SKM-1 treated with dmso at 0.1 percent for 144 hours (cell line): ENCODE data around the gene OR10T2.
"Not testable (repeated sequence)": the region's sequence is repeated elsewhere in the genome, so short reads cannot be mapped to it uniquely, and the experiment has no call there.

Experiments
- DNase-seq: peaks from one replicate; lab custom pipeline; 2025; ENCODE audit not compliant: unreplicated experiment; lab: John Stamatoyannopoulos, UW

The OR10T2 gene, protein sequence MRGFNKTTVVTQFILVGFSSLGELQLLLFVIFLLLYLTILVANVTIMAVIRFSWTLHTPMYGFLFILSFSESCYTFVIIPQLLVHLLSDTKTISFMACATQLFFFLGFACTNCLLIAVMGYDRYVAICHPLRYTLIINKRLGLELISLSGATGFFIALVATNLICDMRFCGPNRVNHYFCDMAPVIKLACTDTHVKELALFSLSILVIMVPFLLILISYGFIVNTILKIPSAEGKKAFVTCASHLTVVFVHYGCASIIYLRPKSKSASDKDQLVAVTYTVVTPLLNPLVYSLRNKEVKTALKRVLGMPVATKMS

DNA sequence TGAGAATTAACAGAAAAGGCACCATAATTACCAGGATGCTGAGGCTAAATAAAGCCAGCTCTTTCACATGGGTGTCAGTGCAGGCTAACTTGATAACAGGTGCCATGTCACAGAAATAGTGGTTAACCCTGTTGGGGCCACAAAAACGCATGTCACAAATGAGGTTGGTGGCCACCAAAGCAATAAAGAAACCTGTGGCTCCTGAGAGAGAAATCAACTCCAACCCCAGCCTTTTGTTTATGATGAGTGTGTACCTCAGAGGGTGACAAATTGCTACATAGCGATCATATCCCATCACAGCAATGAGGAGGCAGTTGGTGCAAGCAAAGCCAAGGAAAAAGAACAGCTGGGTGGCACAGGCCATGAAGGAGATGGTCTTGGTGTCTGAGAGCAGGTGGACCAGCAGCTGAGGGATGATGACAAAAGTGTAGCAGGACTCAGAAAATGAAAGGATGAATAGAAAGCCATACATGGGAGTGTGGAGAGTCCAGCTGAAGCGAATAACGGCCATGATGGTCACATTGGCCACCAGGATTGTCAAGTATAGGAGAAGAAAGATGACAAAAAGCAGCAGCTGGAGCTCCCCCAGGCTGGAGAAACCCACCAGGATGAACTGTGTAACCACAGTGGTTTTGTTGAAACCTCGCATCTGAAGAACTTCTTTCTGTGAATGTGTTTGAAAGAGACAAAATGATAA lies at the start of gene OR10T2:
TSS of gene OR10T2 (minus strand) at position 649 of the 697 bp plus-strand sequence. CDS start at position 649, 0 bp downstream.
- DNase-seq: no peak

DNA sequence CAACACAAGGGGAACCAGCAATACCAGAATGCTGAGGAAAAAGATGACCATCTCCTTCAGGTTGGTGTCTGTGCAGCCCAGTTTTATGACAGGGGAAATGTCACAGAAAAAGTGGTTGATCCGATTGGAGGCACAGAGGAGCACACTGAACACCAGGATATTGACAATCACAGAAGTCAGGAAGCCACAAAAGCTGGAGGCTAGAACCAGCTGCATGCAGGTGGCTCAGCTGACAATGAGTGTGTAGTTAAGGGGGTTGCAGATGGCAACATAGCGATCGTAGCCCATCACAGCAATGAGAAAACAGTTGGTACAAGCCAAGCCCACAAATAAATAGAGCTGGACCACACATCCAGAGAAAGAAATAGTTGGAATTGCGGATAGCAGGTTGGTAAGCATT lies 46.1 kb upstream of the OR10T2 start:
- DNase-seq: no peak

GRCh38 chr1:158434741-158435140 lies 35.5 kb upstream of the OR10T2 start:
- DNase-seq: peak; percentile 81

GRCh38 chr1:158430163-158430562 lies 30.9 kb upstream of the OR10T2 start:
- DNase-seq: peak; percentile 84

DNA sequence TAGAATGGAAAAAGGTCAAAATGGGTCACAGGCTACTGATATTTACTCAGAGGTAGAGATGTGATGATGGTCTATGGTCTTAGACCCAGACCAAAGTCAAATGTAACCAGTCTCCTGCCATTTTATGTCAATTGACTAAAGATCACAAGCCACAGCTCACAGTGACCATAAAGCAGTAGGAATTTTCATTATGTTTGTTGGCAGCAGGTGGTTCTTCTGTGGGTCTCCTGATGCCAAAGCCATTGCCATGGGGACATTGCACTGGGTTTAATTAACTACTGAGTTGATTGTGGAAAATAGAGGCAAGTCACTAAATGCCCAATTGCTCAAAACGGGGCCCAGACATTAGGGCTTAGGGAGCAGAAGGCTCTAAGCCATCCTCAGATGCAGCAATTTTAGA lies 26.9 kb upstream of the OR10T2 start, which contains the start of gene OR10K2:
TSS of gene OR10K2 (minus strand) at position 101 of the 400 bp plus-strand sequence. CDS start 5,371 bp downstream, outside the sequence.
- DNase-seq: no peak

DNA sequence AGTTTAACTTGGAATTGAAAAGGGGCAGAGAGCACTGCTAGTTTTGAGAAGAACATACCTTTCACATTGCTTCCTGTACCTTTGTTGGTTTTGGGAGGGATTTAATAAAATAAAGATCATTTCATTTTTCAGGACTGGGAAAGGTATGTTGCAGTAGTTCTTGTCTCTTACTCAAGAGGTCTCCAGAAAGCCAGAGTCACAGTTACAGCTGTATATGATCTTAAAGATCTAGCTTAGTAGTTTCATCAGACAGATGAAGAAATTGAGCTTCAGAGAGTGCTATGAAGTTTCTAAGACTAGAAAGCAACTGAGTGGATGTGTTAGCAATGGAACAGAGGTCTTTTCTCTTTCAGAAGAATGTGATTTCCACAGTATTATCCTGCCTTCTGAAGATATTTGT lies 25.8 kb upstream of the OR10T2 start:
- DNase-seq: peak; percentile 23

GRCh38 chr1:158422212-158422611 lies 22.9 kb upstream of the OR10T2 start:
- DNase-seq: no peak

DNA sequence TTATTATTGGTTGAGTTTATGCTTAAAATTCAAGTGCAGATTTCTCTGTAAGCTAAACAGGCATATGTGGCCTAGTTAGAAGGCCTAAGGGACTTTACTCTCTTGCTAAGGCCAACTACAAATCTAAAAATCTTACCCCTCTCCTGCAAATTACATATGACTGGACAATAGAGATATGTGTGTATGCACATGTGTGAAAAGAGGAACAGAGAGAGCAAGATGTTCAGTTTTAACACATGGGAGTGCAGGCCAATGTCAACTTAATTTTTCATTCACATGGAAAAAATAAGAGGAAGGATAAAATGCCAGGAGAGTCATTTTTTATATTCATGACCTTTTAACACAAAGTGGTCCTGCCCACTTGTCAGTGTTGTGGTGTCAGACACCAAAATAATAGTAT lies 18.3 kb upstream of the OR10T2 start:
- DNase-seq: no peak

GRCh38 chr1:158414651-158415345 lies 15.5 kb upstream of the OR10T2 start:
- no peak for DNase-seq

DNA sequence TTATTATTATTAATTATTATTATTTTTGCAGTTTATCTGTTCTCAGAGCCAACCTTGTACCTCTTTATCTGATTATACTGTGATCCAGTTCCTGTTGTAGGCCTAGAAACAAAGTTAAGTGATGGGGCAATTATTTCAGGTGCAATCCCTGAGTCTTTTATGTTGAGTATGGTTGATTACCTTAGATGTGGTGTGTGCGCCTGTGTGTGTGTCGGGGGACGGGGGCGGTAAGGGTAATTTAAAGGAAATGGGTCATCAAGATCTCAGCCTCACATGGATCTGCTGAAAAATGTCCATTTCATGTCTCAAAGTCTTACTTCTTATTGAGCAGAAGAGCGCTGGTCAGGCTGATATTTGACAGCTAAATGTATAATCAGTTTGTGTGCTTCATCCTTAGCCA lies 7.8 kb upstream of the OR10T2 start:
- DNase-seq: no peak

GRCh38 chr1:158400871-158401270 lies 1.6 kb upstream of the OR10T2 start:
- DNase-seq: no peak

GRCh38 chr1:158396646-158397045 lies 2.6 kb downstream of the OR10T2 start:
- no peak for DNase-seq

DNA sequence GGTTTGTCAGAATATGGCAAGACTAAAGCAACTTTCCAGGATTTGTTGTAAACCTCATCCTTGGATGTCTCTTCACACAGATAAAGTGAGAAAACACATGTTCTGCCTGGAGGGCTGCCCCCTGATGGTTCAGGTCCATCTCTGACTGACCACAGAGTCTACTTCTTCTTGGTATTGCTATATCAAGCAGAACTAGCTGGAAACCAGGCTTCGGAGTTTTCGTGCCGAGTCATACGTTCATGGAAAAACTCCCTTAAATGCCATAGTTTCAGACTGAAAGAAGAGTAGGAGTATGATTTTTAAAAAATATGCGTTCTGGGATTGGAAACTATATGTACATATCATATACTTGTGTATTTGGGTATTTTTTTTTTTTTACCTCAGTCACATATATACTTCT lies 5.8 kb downstream of the OR10T2 start:
- no peak for DNase-seq

DNA sequence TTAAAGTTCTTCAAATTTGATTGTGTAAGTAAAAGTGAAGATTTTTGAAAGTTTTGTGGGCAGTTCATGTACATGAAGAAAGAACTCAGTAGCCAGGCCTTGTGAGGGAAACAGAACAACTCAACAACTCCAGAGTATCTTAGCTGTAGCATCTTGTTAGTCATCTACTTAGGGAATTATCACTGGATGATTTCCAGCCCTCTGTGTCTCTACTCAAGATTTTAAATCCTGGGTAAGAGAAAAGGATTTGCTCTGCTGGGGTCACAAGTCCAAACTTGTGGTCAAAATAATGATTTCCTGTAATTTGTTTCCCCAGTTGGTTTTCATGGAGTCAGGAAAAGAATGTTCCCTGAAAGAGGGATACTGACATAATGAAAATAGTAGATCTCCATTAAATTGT lies 8.2 kb downstream of the OR10T2 start:
- DNase-seq: no peak

- no peak for DNase-seq
Observed at GRCh38 chr1:158390331-158390730, 8.9 kb downstream of the OR10T2 start.

- no peak for DNase-seq
Observed at GRCh38 chr1:158374860-158375259, 24.4 kb downstream of the OR10T2 start.

DNA sequence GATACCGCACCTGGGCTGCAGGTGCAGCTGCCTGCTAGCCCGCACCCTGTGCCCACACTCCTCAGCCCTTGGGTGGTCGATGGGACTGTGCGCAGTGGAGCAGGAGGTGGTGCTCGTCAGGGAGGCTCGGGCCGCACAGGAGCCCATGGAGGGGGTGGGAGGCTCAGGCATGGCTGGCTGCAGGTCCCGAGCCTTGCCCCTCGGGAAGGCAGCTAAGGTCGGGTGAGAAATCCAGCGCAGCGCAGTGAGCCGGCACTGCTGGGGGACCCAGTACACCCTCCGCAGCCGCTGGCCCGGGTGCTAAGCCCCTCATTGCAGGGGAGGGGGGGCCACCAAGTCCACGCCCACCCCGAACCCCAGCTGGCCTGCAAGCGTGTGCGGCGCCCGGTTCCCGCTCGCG lies 25.2 kb downstream of the OR10T2 start:
- not testable (repeated sequence) for DNase-seq

GRCh38 chr1:158371188-158371953 lies 27.9 kb downstream of the OR10T2 start:
- DNase-seq: no peak

DNA sequence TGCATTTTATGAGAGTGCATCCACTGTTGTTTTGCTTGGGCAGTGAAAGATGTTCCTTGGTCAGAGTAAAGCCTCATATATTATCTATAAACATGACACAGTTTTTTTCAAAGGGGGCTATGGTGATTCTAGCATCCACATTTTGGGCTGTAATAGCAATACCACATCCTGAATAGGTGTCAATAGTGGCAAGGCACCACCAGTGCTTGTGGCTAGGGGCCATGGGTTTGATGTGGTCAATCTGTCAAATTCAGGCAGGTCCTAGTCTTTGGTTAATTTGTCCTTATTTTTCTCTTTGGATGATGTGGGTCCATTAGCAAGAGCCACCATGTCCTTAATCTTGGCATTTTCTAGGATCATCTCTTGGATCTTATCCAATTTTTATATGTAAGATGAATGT lies 32.5 kb downstream of the OR10T2 start:
- DNase-seq: no peak

- no peak for DNase-seq
Observed at GRCh38 chr1:158362941-158363340, 36.3 kb downstream of the OR10T2 start.

- DNase-seq: no peak
Observed at GRCh38 chr1:158362482-158362881, 36.8 kb downstream of the OR10T2 start.
